VCaP (cell line): ENCODE data around the gene ZNF155.
A peak's percentile ranks its signal among the peaks of the same experiment; 100 is the strongest.

Experiments used
- H3K27ac ChIP-seq: fragments of 450-650 bp; 2 replicates; pipeline ENCODE4 v1.5.1; 2017
- TF ChIP-seq, protein P1 (sequence below): fragments of 450-650 bp; conservative IDR thresholded peaks from 2 replicates; pipeline ENCODE4 v1.5.1; 2017; ENCODE audit warnings: mild to moderate bottlenecking, moderate library complexity

Gene ZNF155

DNA sequence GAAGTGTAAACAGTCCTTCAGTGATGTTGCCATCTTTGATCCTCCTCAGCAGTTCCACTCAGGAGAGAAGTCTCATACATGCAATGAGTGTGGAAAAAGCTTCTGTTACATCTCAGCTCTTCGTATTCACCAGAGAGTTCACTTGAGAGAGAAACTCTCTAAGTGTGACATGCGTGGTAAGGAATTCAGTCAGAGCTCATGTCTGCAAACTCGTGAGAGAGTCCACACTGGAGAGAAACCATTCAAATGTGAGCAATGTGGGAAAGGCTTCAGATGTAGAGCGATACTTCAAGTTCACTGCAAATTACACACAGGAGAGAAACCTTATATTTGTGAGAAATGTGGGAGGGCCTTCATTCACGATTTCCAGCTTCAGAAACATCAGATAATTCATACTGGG is 26.5 kb downstream of the ZNF155 start:
- no peak overlapping the region for H3K27ac ChIP-seq
- TF ChIP-seq, protein P1, sequence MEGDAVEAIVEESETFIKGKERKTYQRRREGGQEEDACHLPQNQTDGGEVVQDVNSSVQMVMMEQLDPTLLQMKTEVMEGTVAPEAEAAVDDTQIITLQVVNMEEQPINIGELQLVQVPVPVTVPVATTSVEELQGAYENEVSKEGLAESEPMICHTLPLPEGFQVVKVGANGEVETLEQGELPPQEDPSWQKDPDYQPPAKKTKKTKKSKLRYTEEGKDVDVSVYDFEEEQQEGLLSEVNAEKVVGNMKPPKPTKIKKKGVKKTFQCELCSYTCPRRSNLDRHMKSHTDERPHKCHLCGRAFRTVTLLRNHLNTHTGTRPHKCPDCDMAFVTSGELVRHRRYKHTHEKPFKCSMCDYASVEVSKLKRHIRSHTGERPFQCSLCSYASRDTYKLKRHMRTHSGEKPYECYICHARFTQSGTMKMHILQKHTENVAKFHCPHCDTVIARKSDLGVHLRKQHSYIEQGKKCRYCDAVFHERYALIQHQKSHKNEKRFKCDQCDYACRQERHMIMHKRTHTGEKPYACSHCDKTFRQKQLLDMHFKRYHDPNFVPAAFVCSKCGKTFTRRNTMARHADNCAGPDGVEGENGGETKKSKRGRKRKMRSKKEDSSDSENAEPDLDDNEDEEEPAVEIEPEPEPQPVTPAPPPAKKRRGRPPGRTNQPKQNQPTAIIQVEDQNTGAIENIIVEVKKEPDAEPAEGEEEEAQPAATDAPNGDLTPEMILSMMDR: no peak

DNA sequence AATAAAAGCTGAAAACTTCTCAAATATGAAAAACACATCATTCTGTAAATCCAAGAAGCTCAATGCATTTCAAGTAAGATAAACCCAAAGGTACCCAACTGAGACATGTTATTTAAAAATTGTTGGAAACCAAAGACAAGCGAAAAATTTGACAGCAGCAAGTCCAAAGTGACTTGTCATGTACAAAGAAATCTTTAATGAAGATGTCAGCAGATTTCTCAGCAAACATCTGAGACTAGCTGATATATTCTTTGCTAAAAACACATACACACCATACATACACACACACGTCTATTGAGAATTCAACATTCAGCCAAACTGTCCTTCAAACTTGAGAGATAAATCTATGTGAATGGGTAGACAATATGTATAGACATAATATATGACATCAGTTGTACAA is 35.5 kb downstream of the ZNF155 start:
- TF ChIP-seq, protein P1: no peak
- H3K27ac ChIP-seq: no peak overlapping the region

DNA sequence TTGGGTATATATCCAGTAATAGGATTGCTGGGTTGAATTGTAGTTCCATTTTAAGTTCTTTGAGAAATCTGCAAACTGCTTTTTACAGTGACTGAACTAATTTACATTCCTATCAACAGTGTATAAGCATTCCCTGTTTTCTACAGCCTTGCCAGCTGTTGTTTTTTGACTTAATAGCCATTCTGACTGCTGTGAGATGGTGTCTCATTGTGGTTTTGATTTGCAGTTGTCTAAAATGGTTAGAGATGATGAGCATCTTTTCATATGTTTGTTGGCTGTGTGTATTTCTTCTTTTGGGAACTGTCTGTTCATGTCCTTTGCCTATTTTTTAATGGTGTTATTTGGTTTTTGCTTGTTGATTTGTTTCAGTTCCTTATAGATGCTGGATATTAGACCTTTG is 37.2 kb downstream of the ZNF155 start:
- TF ChIP-seq, protein P1: no peak
- H3K27ac ChIP-seq: no peak overlapping the region

DNA sequence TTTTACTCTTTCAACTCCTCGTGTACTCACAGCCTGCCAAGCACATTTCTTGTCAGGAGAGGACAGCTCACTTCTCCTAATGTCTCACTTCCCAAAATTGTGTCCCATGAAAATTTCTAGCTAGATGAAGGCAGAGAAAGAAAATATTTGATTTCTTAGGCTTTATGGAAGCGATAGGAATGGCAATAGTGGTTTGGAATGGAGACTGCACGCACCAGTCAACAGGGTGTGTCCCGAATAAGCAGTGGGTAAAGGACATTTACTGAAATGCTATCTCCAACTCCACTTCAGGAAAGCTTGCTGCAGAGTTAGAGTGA is 40.9 kb downstream of the ZNF155 start:
- TF ChIP-seq, protein P1: no peak
- H3K27ac ChIP-seq: peak overlapping the region; percentile 58

DNA sequence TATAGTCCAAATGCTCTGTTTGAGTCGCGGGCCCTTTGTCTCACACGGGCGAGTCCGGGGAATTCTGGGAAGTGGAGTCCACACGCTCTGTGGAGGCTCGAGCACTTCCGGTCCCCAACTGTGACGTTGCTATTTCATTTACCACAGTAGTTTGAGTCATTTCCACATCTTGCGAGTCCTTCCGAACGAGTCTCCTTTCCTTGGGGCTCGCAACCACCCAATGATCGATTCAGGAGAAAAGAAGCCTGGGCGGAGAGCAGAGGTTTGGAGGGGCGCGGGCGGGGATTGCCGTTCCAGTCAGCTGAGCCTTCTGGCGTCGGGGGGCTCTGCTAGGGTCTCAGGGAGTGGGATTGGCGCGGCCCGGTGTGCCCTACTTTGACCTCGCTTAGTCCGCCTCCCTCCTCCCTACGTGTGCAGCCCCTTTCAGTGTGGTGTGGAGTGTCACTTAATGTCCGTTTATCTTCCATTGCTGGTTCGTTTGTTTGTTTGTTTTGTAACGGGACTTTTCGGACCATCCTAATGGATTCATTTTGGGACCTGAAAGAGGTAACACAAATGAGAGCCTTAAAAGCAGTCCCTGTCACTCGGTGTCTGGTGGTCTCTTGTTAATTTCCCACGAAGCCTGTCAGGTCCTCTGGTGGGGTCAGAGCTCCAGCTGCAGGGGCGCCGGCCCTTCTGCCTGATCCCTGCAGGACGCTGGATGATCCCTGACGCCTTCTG is 41.4 kb downstream of the ZNF155 start, which contains the start of gene ZNF222:
TSS of gene ZNF222 (plus strand) at position 163 of the 720 bp plus-strand sequence. CDS start at position 221, 58 bp downstream.
- H3K27ac ChIP-seq: peak within 1 kb of the TSS; percentile 58
- TF ChIP-seq, protein P1: no peak

DNA sequence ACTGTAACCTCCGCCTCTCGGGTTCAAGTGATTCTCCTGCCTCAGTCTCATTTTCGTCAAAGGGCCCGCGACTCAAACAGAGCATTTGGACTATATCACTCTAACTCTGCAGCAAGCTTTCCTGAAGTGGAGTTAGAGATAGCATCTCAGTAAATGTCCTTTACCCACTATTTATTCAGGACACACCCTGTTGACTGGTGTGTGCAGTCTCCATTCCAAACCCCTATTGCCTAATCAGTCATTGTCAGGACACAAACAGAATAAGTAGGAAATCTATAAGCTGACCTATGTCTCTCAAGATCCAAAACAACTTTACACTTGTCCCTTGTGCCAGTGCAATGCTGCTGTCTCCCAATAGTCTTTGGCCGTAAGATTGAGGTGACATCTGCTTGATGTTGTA is 42.6 kb downstream of the ZNF155 start:
- TF ChIP-seq, protein P1: no peak
- no peak overlapping the region for H3K27ac ChIP-seq

DNA sequence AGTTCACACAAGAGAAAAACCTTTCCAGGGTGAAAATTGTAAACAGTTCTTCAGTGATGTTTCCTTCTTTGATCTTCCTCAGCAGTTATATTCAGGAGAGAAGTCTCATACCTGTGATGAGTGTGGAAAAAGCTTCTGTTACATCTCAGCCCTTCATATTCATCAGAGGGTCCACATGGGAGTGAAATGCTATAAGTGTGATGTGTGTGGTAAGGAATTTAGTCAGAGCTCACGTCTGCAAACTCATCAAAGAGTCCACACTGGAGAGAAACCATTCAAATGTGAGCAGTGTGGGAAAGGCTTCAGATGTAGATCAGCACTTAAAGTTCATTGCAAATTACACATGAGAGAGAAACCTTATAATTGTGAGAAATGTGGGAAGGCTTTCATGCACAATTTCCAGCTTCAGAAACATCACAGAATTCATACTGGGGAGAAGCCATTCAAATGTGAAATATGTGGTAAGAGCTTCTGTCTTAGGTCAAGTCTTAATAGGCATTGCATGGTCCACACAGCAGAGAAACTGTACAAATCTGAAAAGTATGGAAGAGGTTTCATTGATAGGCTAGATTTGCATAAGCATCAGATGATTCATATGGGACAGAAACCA is 48.1 kb downstream of the ZNF155 start:
- TF ChIP-seq, protein P1: no peak

More for the DNA sequence above, 48.1 kb downstream of the ZNF155 start:
- H3K27ac ChIP-seq: no peak overlapping the region
